Fibroblast of lung (primary cell): Measurements from ENCODE around the gene ABCA7.

Experiments
- CTCF ChIP-seq, 2 donors: IDR thresholded peaks in 1 of 2; conservative IDR thresholded peaks in 1 of 2; 1 replicate in 1 of 2; 2 replicates in 1 of 2; pipeline ENCODE4 v1.5.1; 2011 to 2012; ENCODE audit warnings: low read length in 2 of 2, control low read depth in 1 of 2, inconsistent platforms in 1 of 2, low read depth in 1 of 2, mild to moderate bottlenecking in 1 of 2
- EZH2 ChIP-seq: IDR thresholded peaks from 2 replicates; pipeline ENCODE4 v1.5.1; 2012; ENCODE audit warnings: low read length, control low read depth, mild to moderate bottlenecking; ENCODE audit errors: missing control alignments

GRCh38 chr19:1094978-1095701, 55.2 kb downstream of the ABCA7 start, which contains the start of gene POLR2E:
- no peak for TF ChIP-seq CTCF (conservative IDR thresholded peaks at IDR 0.05 in 1 of 2, IDR thresholded peaks at IDR 0.05 in 1 of 2; ENCODE audit: low read depth in 1 of 2, low read length in 2 of 2)
- no peak for TF ChIP-seq EZH2
